ENCODE results near the gene INHBC.

The INHBC gene

GRCh38 chr12:57497223-57498131 lies 62.9 kb downstream of the INHBC start:
- TF ChIP-seq ZFX (IDR thresholded peaks at IDR 0.05; ENCODE audit: borderline replicate concordance) (no peak), CTCF (IDR thresholded peaks at IDR 0.05) (no peak)
- H3K27ac ChIP-seq = no peak overlapping the region

GRCh38 chr12:57498132-57498502 lies 63.5 kb downstream of the INHBC start:
- TF ChIP-seq ZFX (IDR thresholded peaks at IDR 0.05; ENCODE audit: borderline replicate concordance) (no peak), CTCF (IDR thresholded peaks at IDR 0.05) (0 out of 2 replicates have a peak, but pooled peaks have one; percentile 6)

GRCh38 chr12:57498571-57498970 lies 64.0 kb downstream of the INHBC start:
- TF ChIP-seq CTCF (IDR thresholded peaks at IDR 0.05) (no peak), ZFX (IDR thresholded peaks at IDR 0.05; ENCODE audit: borderline replicate concordance) (no peak)
- H3K27ac ChIP-seq = no peak overlapping the region

More at GRCh38 chr12:57498132-57498502, 63.5 kb downstream of the INHBC start:
- H3K27ac ChIP-seq = no peak overlapping the region

- TF ChIP-seq CTCF (IDR thresholded peaks at IDR 0.05) = no peak
- no peak for TF ChIP-seq ZFX (IDR thresholded peaks at IDR 0.05; ENCODE audit: borderline replicate concordance)
- no peak overlapping the region for H3K27ac ChIP-seq
Measured at GRCh38 chr12:57500213-57500612, 65.6 kb downstream of the INHBC start.

Data from 22Rv1 (cell line).